ENCODE data around the gene SYNJ1. TPM values are rescaled to one million over a fixed set of nuclear protein-coding genes. Genes with fewer than 3 reads are reported as not detected.

Gene SYNJ1
- total and polyA plus RNA-seq, 9 of the 15 experiments (the other 6 are each of a cell fraction or from before 2014, with no cell fraction given): 2.4 to 10.6 (median 5.6) TPM

DNA sequence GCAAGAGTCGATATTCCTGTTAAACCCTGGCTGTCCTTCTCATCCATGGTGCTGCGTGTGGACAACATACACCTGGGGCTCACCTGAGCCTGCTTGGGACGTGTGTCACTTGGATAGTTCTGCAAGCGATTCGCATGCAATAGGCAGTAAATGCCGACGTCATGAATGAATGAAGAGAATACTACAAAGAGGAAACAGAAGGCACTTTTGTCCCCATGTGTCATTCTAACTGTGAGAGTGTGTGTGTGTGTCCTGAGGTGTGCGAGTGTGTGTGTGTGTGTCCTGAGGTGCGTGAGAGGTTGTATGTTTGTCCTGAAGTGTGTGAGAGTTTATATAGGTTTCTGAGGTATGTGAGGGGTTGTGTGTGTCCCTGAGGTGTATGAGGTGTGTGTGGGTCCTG, 141.8 kb downstream of the SYNJ1 start:
- Histone ChIP-seq H3K79me2 (ENCODE audit: control insufficient read depth, insufficient read depth, low read length) (no peaks in the 10 kb centered on the region), H3K27me3 (ENCODE audit: control insufficient read depth in 2 of 2, insufficient read depth in 2 of 2, low read length in 2 of 2) (peaks cover 20 to 28% of the 10 kb centered on the region in 2 experiments), H3K36me3 (ENCODE audit: control insufficient read depth, insufficient read depth, low read length) (no peaks in the 10 kb centered on the region; the same call in 2 of the 3 replicates), H3K9me3 (replicated peaks; ENCODE audit: control insufficient read depth, insufficient read depth, low read depth, low read length) (no peaks in the 10 kb centered on the region), H3K9me1 (ENCODE audit: control insufficient read depth, insufficient read depth, low read length) (no peaks in the 10 kb centered on the region), H2AFZ (ENCODE audit: low read depth, low read length) (peak overlapping the region; percentile 73; the same call in 1 of the 2 replicates), H3K4me1 (replicated peaks in 1 of 2; ENCODE audit: control insufficient read depth in 2 of 2, insufficient read depth in 2 of 2, low read length in 2 of 2) (peaks cover 13 to 19% of the 10 kb centered on the region in 2 experiments; a peak in 4 of 5 replicates), H4K20me1 (replicated peaks; ENCODE audit: control insufficient read depth, insufficient read depth, low read length) (no peaks in the 10 kb centered on the region), H3K4me3 (no peak overlapping the region), H3K27ac (ENCODE audit: extremely low read depth, low read depth, low read length) (no peak overlapping the region), H3K4me2 (ENCODE audit: insufficient read depth, low read length) (no peak overlapping the region), H3K9ac (ENCODE audit: insufficient read depth in 1 of 2, low read depth in 2 of 2, low read length in 2 of 2) (no peak overlapping the region)
- ATAC-seq (no peak), FAIRE-seq (no peak), DNase-seq (ENCODE audit: extremely low read depth in 1 of 4, low spot score in 3 of 4) (no peak)
- CTCF ChIA-PET (ENCODE audit: low intra/inter-chr PET ratio): no interaction called here
- in situ Hi-C loops (cut with MboI): no loop called here
- intact Hi-C loops (cut with micrococcal nuclease): loop anchor here (10.0 kb wide), 1 partner anchor 291 kb away; the partner anchor contains the start of gene MRAP
- no TSS peak for BruUV-seq (replicated peaks)
- 49% methylated on average over 9 of the region's 9 CpGs for WGBS (ENCODE audit: insufficient coverage, low coverage, missing lambda C conversion rate)
- POLR2A ChIA-PET: no interaction called here
- TF ChIP-seq TEAD1 (CRISPR knock-in tag; IDR thresholded peaks at IDR 0.05): no peak
- peak; percentile 25; the same call in 1 of the 2 replicates for TF ChIP-seq MAFF (IDR thresholded peaks at IDR 0.05; ENCODE audit: low read length)
- TF ChIP-seq CBFA2T2 (conservative IDR thresholded peaks at IDR 0.05): no peak
- TF ChIP-seq, protein P1, sequence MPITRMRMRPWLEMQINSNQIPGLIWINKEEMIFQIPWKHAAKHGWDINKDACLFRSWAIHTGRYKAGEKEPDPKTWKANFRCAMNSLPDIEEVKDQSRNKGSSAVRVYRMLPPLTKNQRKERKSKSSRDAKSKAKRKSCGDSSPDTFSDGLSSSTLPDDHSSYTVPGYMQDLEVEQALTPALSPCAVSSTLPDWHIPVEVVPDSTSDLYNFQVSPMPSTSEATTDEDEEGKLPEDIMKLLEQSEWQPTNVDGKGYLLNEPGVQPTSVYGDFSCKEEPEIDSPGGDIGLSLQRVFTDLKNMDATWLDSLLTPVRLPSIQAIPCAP (CRISPR knock-in tag; IDR thresholded peaks at IDR 0.05; ENCODE audit: borderline replicate concordance): no peak
- TF ChIP-seq CSDE1 (IDR thresholded peaks at IDR 0.05): no peak
- TF ChIP-seq, protein P2, sequence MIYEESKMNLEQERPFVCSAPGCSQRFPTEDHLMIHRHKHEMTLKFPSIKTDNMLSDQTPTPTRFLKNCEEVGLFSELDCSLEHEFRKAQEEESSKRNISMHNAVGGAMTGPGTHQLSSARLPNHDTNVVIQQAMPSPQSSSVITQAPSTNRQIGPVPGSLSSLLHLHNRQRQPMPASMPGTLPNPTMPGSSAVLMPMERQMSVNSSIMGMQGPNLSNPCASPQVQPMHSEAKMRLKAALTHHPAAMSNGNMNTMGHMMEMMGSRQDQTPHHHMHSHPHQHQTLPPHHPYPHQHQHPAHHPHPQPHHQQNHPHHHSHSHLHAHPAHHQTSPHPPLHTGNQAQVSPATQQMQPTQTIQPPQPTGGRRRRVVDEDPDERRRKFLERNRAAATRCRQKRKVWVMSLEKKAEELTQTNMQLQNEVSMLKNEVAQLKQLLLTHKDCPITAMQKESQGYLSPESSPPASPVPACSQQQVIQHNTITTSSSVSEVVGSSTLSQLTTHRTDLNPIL (CRISPR knock-in tag; IDR thresholded peaks at IDR 0.05): no peak
- no peak for TF ChIP-seq RBM14 (IDR thresholded peaks at IDR 0.05; ENCODE audit: borderline replicate concordance, insufficient read depth, low read depth, low read length)
- no peak for TF ChIP-seq TBP (optimal IDR thresholded peaks at IDR 0.05; ENCODE audit: low read depth, low read length)
- TF ChIP-seq, protein P3, sequence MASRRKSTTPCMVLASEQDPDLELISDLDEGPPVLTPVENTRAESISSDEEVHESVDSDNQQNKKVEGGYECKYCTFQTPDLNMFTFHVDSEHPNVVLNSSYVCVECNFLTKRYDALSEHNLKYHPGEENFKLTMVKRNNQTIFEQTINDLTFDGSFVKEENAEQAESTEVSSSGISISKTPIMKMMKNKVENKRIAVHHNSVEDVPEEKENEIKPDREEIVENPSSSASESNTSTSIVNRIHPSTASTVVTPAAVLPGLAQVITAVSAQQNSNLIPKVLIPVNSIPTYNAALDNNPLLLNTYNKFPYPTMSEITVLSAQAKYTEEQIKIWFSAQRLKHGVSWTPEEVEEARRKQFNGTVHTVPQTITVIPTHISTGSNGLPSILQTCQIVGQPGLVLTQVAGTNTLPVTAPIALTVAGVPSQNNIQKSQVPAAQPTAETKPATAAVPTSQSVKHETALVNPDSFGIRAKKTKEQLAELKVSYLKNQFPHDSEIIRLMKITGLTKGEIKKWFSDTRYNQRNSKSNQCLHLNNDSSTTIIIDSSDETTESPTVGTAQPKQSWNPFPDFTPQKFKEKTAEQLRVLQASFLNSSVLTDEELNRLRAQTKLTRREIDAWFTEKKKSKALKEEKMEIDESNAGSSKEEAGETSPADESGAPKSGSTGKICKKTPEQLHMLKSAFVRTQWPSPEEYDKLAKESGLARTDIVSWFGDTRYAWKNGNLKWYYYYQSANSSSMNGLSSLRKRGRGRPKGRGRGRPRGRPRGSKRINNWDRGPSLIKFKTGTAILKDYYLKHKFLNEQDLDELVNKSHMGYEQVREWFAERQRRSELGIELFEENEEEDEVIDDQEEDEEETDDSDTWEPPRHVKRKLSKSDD (conservative IDR thresholded peaks at IDR 0.05; ENCODE audit: low read length): no peak
- no peak for TF ChIP-seq ZNF354B (CRISPR knock-in tag; IDR thresholded peaks at IDR 0.05)
- no peak for TF ChIP-seq ZNF197 (CRISPR knock-in tag; IDR thresholded peaks at IDR 0.05; ENCODE audit: low read depth)
- no peak for TF ChIP-seq ZBED1 (IDR thresholded peaks at IDR 0.05)
- no peak for TF ChIP-seq FOXM1 (IDR thresholded peaks at IDR 0.05; ENCODE audit: low read depth)
- no peak for TF ChIP-seq FOXM1 (CRISPR knock-in tag; IDR thresholded peaks at IDR 0.05; ENCODE audit: low read depth)
- no peak for TF ChIP-seq FOSL1 (tag; conservative IDR thresholded peaks at IDR 0.05)
- no peak for TF ChIP-seq NR1H2 (CRISPR knock-in tag; IDR thresholded peaks at IDR 0.05)
- TF ChIP-seq, protein P4, sequence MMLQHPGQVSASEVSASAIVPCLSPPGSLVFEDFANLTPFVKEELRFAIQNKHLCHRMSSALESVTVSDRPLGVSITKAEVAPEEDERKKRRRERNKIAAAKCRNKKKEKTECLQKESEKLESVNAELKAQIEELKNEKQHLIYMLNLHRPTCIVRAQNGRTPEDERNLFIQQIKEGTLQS (IDR thresholded peaks at IDR 0.05): 0 out of 2 replicates have a peak, but pooled peaks have one; percentile 13
- TF ChIP-seq, protein P4 (CRISPR knock-in tag; conservative IDR thresholded peaks at IDR 0.05): no peak

All from K562 (cell line).